MCF 10A (cell line): ENCODE data around the gene CCDC188. TPM values are rescaled to one million over a fixed set of nuclear protein-coding genes. Genes with fewer than 3 reads are reported as not detected.

Experiments used
- BruUV-seq: library from RNA; stranded (reverse); fragments of 400-500 nt; replicated peaks from 2 replicates; lab custom pipeline; 2021; lab: Mats Ljungman, UMichigan
- CTCF ChIA-PET: fragments of 300-600 bp; sonication (Branson Sonifier 250); formaldehyde crosslinking; extraction: SDS; loops from one replicate; lab custom pipeline; 2021; ENCODE audit warnings: antibody characterized with exemption, inconsistent platforms; lab: Yijun Ruan, JAX
- POLR2A ChIA-PET: fragments of 300-600, 350-650 bp; sonication (Branson Sonifier 250); formaldehyde crosslinking; extraction: SDS; loops from one replicate; lab custom pipeline; 2020; ENCODE audit warnings: antibody characterized with exemption, inconsistent platforms; lab: Yijun Ruan, JAX
- DNase-seq: peaks from one replicate; pipeline ENCODE4 v3.0.0-alpha.2; 2018; ENCODE audit not compliant: unreplicated experiment
- H3K27ac Mint-ChIP-seq: one replicate; pipeline ENCODE4 v1.8.0; 2022; ENCODE audit warnings: mild to moderate bottlenecking, low read depth, mixed read lengths; ENCODE audit not compliant: unreplicated experiment
- H3K27me3 Mint-ChIP-seq: one replicate; pipeline ENCODE4 v1.8.0; 2022; ENCODE audit warnings: mixed read lengths; ENCODE audit not compliant: insufficient read depth, unreplicated experiment
- H3K36me3 Mint-ChIP-seq: one replicate; pipeline ENCODE4 v1.8.0; 2022; ENCODE audit warnings: mild to moderate bottlenecking, moderate library complexity, mixed read lengths; ENCODE audit not compliant: insufficient read depth, unreplicated experiment
- H3K4me1 Mint-ChIP-seq: one replicate; pipeline ENCODE4 v1.8.0; 2022; ENCODE audit warnings: mixed read lengths; ENCODE audit not compliant: insufficient read depth, unreplicated experiment
- H3K4me3 Mint-ChIP-seq: one replicate; pipeline ENCODE4 v1.8.0; 2022; ENCODE audit warnings: mild to moderate bottlenecking, moderate library complexity, mixed read lengths; ENCODE audit not compliant: unreplicated experiment
- H3K9me3 Mint-ChIP-seq: one replicate; pipeline ENCODE4 v1.8.0; 2022; ENCODE audit warnings: mixed read lengths; ENCODE audit not compliant: unreplicated experiment
- CTCF ChIP-seq: fragments of 200-600 bp; IDR thresholded peaks from one replicate; pipeline ENCODE4 v1.8.0; 2022; ENCODE audit warnings: antibody characterized with exemption, mild to moderate bottlenecking; ENCODE audit not compliant: unreplicated experiment
- intact Hi-C: fragments of 100-400 bp; cut with micrococcal nuclease; formaldehyde crosslinking; loops from 2 replicates; pipeline ENCODE4 v1.14.1; 2022
- total RNA-seq: library from RNA; stranded (reverse); gene quantifications from 2 replicates; pipeline ENCODE4 v1.2.3, GENCODE V29; 2022

CCDC188 gene
- total RNA-seq, 1 experiment from 2014 or later = 0.70 TPM

GRCh38 chr22:20198557-20199319 is 47.9 kb upstream of the CCDC188 start:
- no peak for DNase-seq
- ChIA-PET CTCF (interaction anchor here (0.5 kb wide), 1 partner anchor 42 kb away, joined by 3 read pairs; no protein-coding TSS in a partner anchor), POLR2A (no interaction called here)
- Mint-ChIP-seq H3K36me3 (no peaks in the 10 kb centered on the region), H3K27ac (no peak overlapping the region), H3K4me3 (no peak overlapping the region), H3K9me3 (no peaks in the 10 kb centered on the region), H3K27me3 (no peaks in the 10 kb centered on the region), H3K4me1 (no peaks in the 10 kb centered on the region)
- intact Hi-C loops = no loop called here
- no TSS peak for BruUV-seq
- no peak for TF ChIP-seq CTCF

- no peak for DNase-seq
- H3K4me1 Mint-ChIP-seq = no peaks in the 10 kb centered on the region
- H3K9me3 Mint-ChIP-seq = no peaks in the 10 kb centered on the region
- no peak for TF ChIP-seq CTCF
- H3K4me3 Mint-ChIP-seq = no peak overlapping the region
- ChIA-PET CTCF (interaction anchor here (0.7 to 0.9 kb wide), 2 partner anchors 41 to 42 kb away, joined by 3 to 4 read pairs; no protein-coding TSS in a partner anchor), POLR2A (interaction anchor here (0.6 kb wide), 1 partner anchor 230 kb away, joined by 3 read pairs; no protein-coding TSS in a partner anchor)
- BruUV-seq = no TSS peak
- H3K27ac Mint-ChIP-seq = no peak overlapping the region
- H3K27me3 Mint-ChIP-seq = no peaks in the 10 kb centered on the region
- intact Hi-C loops = no loop called here
- no peaks in the 10 kb centered on the region for H3K36me3 Mint-ChIP-seq
Measured at GRCh38 chr22:20197407-20198030, 46.7 kb upstream of the CCDC188 start.

GRCh38 chr22:20196094-20196842 is 45.4 kb upstream of the CCDC188 start:
- H3K4me1 Mint-ChIP-seq = no peaks in the 10 kb centered on the region
- ChIA-PET CTCF (interaction anchor here (0.6 kb wide), 1 partner anchor 628 kb away, joined by 3 read pairs; no protein-coding TSS in a partner anchor), POLR2A (no interaction called here)
- no peaks in the 10 kb centered on the region for H3K36me3 Mint-ChIP-seq
- no peak overlapping the region for H3K4me3 Mint-ChIP-seq
- no peak overlapping the region for H3K27ac Mint-ChIP-seq
- H3K9me3 Mint-ChIP-seq = no peaks in the 10 kb centered on the region
- intact Hi-C loops = no loop called here
- DNase-seq = no peak
- BruUV-seq = no TSS peak
- no peaks in the 10 kb centered on the region for H3K27me3 Mint-ChIP-seq
- no peak for TF ChIP-seq CTCF
